KOPT-K1 (cell line): ENCODE results near the gene COPS2.
"Not testable (repeated sequence)": the region's sequence is repeated elsewhere in the genome, so short reads cannot be mapped to it uniquely, and the experiment has no call there.

Experiments used
- H3K27ac ChIP-seq: fragments of 200-600 bp; sonication (generic); 2 replicates; pipeline ENCODE4 v1.5.1; 2016; ENCODE audit warnings: antibody characterized with exemption, mild to moderate bottlenecking, low read depth, low read length; ENCODE audit not compliant: poor library complexity, severe bottlenecking
- H3K36me3 ChIP-seq: fragments of 200-600 bp; sonication (generic); 2 replicates; pipeline ENCODE4 v1.5.1; 2017; ENCODE audit warnings: antibody characterized with exemption, mild to moderate bottlenecking, low read length, moderate library complexity; ENCODE audit not compliant: insufficient read depth
- H3K9me3 ChIP-seq: fragments of 200-600 bp; sonication (generic); 2 replicates; pipeline ENCODE4 v1.5.1; 2017; ENCODE audit warnings: antibody characterized with exemption, low read length, mild to moderate bottlenecking; ENCODE audit not compliant: insufficient read depth, poor library complexity, severe bottlenecking

COPS2 gene

DNA sequence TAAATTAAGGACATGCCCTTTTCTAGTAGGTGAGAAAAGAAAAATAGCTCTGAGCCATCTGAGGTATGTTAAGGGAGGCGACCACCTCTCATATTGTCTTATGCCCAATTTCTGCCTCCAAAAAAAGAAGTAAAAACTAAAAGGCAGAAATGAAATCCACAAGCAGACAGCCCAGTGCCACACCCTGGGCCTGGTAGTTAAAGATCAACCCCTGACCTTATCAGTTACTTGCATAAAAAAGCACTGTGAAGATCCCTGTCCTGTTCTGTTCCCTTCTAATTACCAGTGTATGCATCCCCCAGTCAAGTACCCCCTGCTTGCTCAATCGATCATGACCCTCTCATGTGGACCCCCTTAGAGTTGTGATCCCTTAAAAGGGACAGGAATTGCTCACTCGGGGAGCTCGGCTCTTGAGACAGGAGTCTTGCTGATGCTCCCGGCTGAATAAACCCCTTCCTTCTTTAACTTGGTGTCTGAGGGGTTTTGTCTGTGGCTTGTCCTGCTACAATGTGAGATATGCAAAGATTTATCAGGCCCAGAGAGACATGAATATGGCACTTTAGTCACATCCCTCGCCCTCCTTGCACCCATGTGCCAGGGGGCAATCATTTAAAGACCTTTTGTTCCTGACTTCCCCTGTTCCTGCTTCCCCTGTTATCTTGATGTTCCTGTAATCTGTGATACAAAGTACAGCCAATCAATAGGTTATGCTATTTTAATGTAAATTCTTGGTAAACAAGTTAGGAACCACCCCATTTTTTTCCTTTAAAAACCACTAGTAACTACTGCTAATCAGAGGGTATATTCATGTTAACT, 20.4 kb upstream of the COPS2 start:
- peaks cover 15% of the 10 kb centered on the region for H3K9me3 ChIP-seq
- not testable (repeated sequence) for H3K36me3 ChIP-seq

GRCh38 chr15:49174902-49175301, 19.5 kb upstream of the COPS2 start:
- no peak overlapping the region for H3K27ac ChIP-seq
- H3K36me3 ChIP-seq: peaks cover 7% of the 10 kb centered on the region; the same call in 1 of the 2 replicates
- peaks cover 15% of the 10 kb centered on the region for H3K9me3 ChIP-seq

More for the DNA sequence above, 20.4 kb upstream of the COPS2 start:
- not testable (repeated sequence) for H3K27ac ChIP-seq

DNA sequence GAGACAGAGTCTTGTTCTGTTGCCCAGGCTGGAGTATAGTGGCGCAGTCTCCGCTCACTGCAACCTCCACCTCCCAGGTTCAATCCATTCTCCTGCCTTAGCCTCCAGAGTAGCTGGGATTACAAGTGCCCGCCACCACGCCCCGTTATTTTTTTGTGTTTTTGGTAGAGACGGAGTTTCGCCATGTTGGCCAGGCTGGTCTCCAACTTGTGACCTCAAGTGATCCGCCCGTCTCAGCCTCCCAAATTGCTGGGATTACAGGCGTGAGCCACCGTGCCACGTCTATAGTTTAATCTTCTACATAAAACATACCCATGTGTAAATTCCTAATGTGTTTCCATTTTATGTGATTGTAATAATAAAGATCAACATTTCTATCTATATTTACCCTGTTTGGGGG, 16.4 kb upstream of the COPS2 start:
- peaks cover 15% of the 10 kb centered on the region for H3K9me3 ChIP-seq
- no peaks in the 10 kb centered on the region for H3K36me3 ChIP-seq

GRCh38 chr15:49169880-49170597, 14.6 kb upstream of the COPS2 start, which contains the start of gene GALK2:
TSS of gene GALK2 (plus strand) at chr15:49170247. CDS start at chr15:49170323, 76 bp downstream.
- peaks cover 4% of the 10 kb centered on the region for H3K9me3 ChIP-seq
- no peaks in the 10 kb centered on the region for H3K36me3 ChIP-seq
- H3K27ac ChIP-seq: peak within 1 kb of the TSS; percentile 81

More for the DNA sequence above, 16.4 kb upstream of the COPS2 start:
- peak overlapping the region; percentile 81 for H3K27ac ChIP-seq

- H3K36me3 ChIP-seq: no peaks in the 10 kb centered on the region
- no peak overlapping the region for H3K27ac ChIP-seq
- no peaks in the 10 kb centered on the region for H3K9me3 ChIP-seq
Observed at GRCh38 chr15:49168016-49168415, 12.6 kb upstream of the COPS2 start.

DNA sequence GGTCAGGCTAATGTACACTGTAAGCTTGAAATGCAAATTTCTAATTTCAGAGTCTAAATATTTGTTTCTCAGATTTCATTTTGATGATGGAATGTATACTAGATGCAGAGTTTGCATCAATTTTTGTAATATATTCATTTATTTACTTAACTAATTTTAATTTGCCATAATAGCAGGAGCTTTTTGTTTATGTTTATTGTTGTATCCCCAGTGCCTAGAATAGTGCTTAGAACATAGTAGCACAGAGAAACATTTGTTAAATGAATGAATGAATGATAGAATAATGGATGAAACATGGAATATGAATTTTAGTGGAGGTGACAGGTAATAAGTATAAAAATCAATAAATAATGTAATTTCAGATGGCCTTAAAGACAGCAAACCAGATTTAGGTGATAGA, 9.5 kb upstream of the COPS2 start:
- H3K27ac ChIP-seq: no peak overlapping the region

GRCh38 chr15:49163678-49164077, 8.3 kb upstream of the COPS2 start:
- peaks cover 10% of the 10 kb centered on the region; the same call in 1 of the 2 replicates for H3K36me3 ChIP-seq
- no peaks in the 10 kb centered on the region for H3K9me3 ChIP-seq
- no peak overlapping the region for H3K27ac ChIP-seq

More for the DNA sequence above, 9.5 kb upstream of the COPS2 start:
- no peaks in the 10 kb centered on the region for H3K9me3 ChIP-seq
- H3K36me3 ChIP-seq: peaks cover 10% of the 10 kb centered on the region; the same call in 1 of the 2 replicates

- H3K36me3 ChIP-seq: no peaks in the 10 kb centered on the region
Observed at GRCh38 chr15:49155834-49156627, 632 bp upstream of the COPS2 start.

DNA sequence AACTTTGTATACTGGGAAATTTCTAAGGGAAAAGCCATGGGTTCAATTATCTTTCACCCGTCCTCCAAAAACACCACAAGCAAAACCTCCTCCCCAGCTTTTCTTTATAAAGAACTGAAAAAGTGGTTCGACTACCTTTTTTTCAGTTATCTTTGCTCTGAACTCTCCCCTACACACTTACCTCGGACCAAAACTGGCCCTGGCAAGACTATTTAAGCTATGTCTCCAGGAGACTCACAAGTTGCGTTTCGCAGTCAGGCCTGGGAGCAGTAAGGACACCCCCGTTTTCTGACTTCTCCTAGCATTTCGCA, 645 bp downstream of the COPS2 start:
- Histone ChIP-seq H3K36me3 (0 out of 2 replicates have a peak, but pooled peaks cover under 1% of the 10 kb centered on the region), H3K9me3 (no peaks in the 10 kb centered on the region), H3K27ac (peak overlapping the region; percentile 76)

More at GRCh38 chr15:49155834-49156627, 632 bp upstream of the COPS2 start:
- Histone ChIP-seq H3K9me3 (no peaks in the 10 kb centered on the region), H3K27ac (peak overlapping the region; percentile 76)

- Histone ChIP-seq H3K27ac (peak overlapping the region; percentile 76), H3K36me3 (peaks cover 4% of the 10 kb centered on the region), H3K9me3 (no peaks in the 10 kb centered on the region)
Observed at GRCh38 chr15:49154359-49154758, 1.0 kb downstream of the COPS2 start.

DNA sequence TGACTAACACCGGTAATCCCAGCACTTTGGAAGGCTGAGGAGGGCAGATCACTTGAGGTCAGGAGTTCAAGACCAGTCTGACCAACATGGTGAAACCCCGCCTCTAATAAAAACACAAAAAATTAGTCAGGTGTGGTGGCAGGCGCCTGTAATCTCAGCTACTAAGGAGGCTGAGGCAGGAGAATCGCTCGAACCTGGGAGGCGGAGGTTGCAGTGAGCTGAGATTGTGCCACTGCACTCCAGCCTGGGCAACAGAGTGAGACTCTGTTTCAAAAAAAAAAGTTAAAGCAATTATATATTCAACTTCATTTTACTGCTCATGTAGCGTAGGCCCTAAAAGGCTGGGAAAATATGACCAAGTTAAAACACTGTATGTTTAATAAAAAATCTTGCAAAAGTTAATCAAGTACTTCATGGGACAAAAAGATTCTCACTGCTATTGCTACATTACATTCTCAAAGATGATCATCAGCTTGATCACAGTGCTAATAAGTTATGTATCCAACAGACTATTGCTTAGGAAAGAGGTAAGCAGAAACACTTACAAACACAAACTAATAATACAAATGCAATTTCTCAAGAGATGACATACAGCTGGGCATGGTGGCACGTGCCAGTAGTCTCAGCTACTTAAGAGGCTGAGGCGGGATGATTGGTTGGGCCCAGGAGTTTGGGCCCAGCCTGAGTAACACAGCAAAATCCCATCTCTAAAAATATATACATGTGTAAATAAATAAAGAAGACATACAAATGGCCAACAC, 2.7 kb downstream of the COPS2 start:
- Histone ChIP-seq H3K36me3 (peaks cover 7% of the 10 kb centered on the region), H3K27ac (no peak overlapping the region), H3K9me3 (no peaks in the 10 kb centered on the region)

DNA sequence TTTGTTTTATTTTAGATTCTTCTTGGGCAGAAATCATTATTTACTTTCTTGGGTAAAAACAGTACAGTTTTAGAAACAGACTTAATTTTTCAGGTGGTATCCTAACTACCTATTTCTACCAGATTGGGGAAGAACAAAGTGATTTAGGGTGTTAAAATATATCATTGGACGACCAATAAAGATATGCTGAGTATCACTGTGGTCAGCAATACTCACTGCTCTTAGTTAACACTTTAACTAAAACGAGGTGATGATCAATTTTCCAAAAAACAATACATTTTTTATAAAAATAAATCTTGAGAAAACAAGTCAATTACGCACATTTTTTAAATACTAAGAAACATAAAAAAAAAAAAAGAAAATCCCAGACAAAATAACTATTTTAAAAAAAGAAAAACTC, 3.6 kb downstream of the COPS2 start:
- Histone ChIP-seq H3K36me3 (peaks cover 7% of the 10 kb centered on the region), H3K9me3 (no peaks in the 10 kb centered on the region), H3K27ac (no peak overlapping the region)

DNA sequence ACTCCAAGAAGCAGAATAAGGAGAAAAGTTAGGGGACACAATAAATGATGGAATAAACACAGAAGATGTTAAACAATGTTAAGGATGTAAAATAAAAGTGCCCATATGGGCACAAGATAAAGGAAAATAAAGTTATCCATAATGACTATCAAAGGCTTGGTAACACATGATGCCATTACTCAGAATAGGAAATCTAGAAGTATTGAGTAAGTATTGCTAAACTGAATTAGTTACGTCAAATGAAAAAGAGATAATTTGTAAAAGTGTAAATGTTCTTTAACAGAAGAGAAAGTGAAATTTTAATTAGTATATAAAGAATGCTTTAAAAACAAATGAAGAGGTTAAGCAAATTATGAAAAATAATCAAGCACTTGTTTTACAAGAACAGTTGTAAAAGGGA, 6.7 kb downstream of the COPS2 start:
- Histone ChIP-seq H3K27ac (no peak overlapping the region), H3K36me3 (peaks cover 22% of the 10 kb centered on the region), H3K9me3 (no peaks in the 10 kb centered on the region)

- Histone ChIP-seq H3K27ac (no peak overlapping the region), H3K36me3 (peaks cover 27% of the 10 kb centered on the region), H3K9me3 (no peaks in the 10 kb centered on the region)
Observed at GRCh38 chr15:49148298-49148697, 7.1 kb downstream of the COPS2 start.
